ENCODE measurements around the gene CIBAR2. TPM values are rescaled to one million over a fixed set of nuclear protein-coding genes. Genes with fewer than 3 reads are reported as not detected.

Gene CIBAR2
- total and polyA plus RNA-seq, 10 of the 15 experiments (the other 5 are each of a cell fraction or from before 2014, with no cell fraction given), result 0.05 to 0.16 (median 0.07) TPM; not detected in 7

- TF ChIP-seq, protein P1, sequence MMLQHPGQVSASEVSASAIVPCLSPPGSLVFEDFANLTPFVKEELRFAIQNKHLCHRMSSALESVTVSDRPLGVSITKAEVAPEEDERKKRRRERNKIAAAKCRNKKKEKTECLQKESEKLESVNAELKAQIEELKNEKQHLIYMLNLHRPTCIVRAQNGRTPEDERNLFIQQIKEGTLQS (IDR thresholded peaks at IDR 0.05; ENCODE audit: borderline replicate concordance, extremely low read depth, low read depth, low read length), result no peak
- no peak for TF ChIP-seq WRNIP1 (IDR thresholded peaks at IDR 0.05; ENCODE audit: borderline replicate concordance, low read depth, low read length)
- TF ChIP-seq, protein P2, sequence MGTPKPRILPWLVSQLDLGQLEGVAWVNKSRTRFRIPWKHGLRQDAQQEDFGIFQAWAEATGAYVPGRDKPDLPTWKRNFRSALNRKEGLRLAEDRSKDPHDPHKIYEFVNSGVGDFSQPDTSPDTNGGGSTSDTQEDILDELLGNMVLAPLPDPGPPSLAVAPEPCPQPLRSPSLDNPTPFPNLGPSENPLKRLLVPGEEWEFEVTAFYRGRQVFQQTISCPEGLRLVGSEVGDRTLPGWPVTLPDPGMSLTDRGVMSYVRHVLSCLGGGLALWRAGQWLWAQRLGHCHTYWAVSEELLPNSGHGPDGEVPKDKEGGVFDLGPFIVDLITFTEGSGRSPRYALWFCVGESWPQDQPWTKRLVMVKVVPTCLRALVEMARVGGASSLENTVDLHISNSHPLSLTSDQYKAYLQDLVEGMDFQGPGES (IDR thresholded peaks at IDR 0.05), result no peak
- no peak for TF ChIP-seq ZNF207 (IDR thresholded peaks at IDR 0.05; ENCODE audit: borderline replicate concordance)
- no peak for TF ChIP-seq ATF7 (IDR thresholded peaks at IDR 0.05; ENCODE audit: low read depth)
Observed at GRCh38 chr16:85110105-85110504, 2.2 kb downstream of the CIBAR2 start (continued).

DNA sequence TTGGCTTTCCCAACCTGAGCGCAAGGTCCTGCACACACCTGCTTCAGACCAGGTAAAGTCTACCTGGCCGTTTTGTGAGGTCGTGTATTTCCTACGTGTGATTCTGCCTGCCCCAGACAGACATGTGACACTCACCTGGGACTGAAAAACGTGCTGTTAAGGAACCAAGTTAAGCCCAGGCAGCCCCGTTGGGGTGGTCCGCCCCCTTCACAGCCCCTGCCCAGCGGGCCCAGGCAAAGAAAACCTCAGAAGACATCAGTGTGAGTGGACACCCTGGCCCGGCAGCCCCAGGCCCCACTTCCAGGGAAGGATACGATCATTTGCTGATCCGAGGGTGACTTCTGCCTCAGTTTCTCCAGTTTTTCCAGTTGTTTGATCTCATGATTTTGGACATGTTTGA, 4.7 kb downstream of the CIBAR2 start:
- no peak overlapping the region for H3K4me3 ChIP-seq
- no peak overlapping the region for H3K9ac ChIP-seq (ENCODE audit: control insufficient read depth, insufficient read depth, low read length)
- H3K9me3 ChIP-seq (replicated peaks; ENCODE audit: control insufficient read depth, insufficient read depth, low read length), result no peaks in the 10 kb centered on the region
- WGBS (ENCODE audit: insufficient coverage, insufficient replicate concordance, low lambda C conversion rate, missing lambda C conversion rate), result 47% methylated on average over 11 of the region's 11 CpGs
- H3K36me3 ChIP-seq (ENCODE audit: control insufficient read depth in 2 of 2, insufficient read depth in 2 of 2, low read length in 1 of 2), result no peaks in the 10 kb centered on the region
- no peaks in the 10 kb centered on the region for H3K79me2 ChIP-seq (ENCODE audit: control insufficient read depth, insufficient read depth, low read length)
- H3K4me1 ChIP-seq (ENCODE audit: control insufficient read depth, insufficient read depth, low read length), result peaks cover 30% of the 10 kb centered on the region
- ChIA-PET SMC1A (ENCODE audit: uncharacterized antibody, unreplicated experiment) (no interaction called here), POLR2A (no interaction called here), RAD21 (ENCODE audit: unreplicated experiment) (no interaction called here), CTCF (no interaction called here)
- BruUV-seq (replicated peaks), result no TSS peak
- no peak overlapping the region for H3K4me2 ChIP-seq (ENCODE audit: control insufficient read depth, insufficient read depth)
- TF ChIP-seq RELA (IDR thresholded peaks at IDR 0.05; ENCODE audit: borderline replicate concordance, partially characterized antibody) (no peak), ELK1 (IDR thresholded peaks at IDR 0.05; ENCODE audit: low read depth, low read length) (no peak), BCLAF1 (IDR thresholded peaks at IDR 0.05) (no peak), STAT3 (IDR thresholded peaks at IDR 0.05; ENCODE audit: low read depth, low read length) (no peak), SIX5 (IDR thresholded peaks at IDR 0.05; ENCODE audit: low read depth, low read length, severe bottlenecking) (no peak), NR2C2 (IDR thresholded peaks at IDR 0.05; ENCODE audit: borderline replicate concordance, control insufficient read depth, insufficient read length, low read depth) (no peak), MTA3 (IDR thresholded peaks at IDR 0.05; ENCODE audit: borderline replicate concordance, low read length) (no peak), YBX1 (IDR thresholded peaks at IDR 0.05) (no peak), NFIC (IDR thresholded peaks at IDR 0.05; ENCODE audit: low read depth, low read length) (no peak), NFXL1 (IDR thresholded peaks at IDR 0.05; ENCODE audit: borderline replicate concordance) (no peak), ZNF384 (IDR thresholded peaks at IDR 0.05; ENCODE audit: borderline replicate concordance, low read depth, low read length) (no peak), MEF2B (IDR thresholded peaks at IDR 0.05; ENCODE audit: partially characterized antibody, poor library complexity, severe bottlenecking) (no peak), MTA2 (IDR thresholded peaks at IDR 0.05; ENCODE audit: low read depth) (no peak)
- intact Hi-C loops (cut with micrococcal nuclease; ENCODE audit: unreplicated experiment) (no loop called here), in situ Hi-C loops (cut with MboI) (no loop called here)
- H2AFZ ChIP-seq (ENCODE audit: control insufficient read depth, low read depth, low read length), result no peak overlapping the region
- no peak for DNase-seq (ENCODE audit: low read depth, low spot score)
- H3K27me3 ChIP-seq (replicated peaks in 1 of 2; ENCODE audit: control insufficient read depth in 2 of 2, insufficient read depth in 2 of 2, low read length in 1 of 2), result no peaks in the 10 kb centered on the region
- no peaks in the 10 kb centered on the region for H4K20me1 ChIP-seq (ENCODE audit: control insufficient read depth, insufficient read depth)
- no peak overlapping the region for H3K27ac ChIP-seq (ENCODE audit: control insufficient read depth, insufficient read depth)
- FAIRE-seq, result no peak
- ATAC-seq, result no peak
